Gastrocnemius medialis (tissue), 4 donors: ENCODE measurements around the gene KCNJ15.

Source experiments
- POLR2A ChIP-seq, 2 donors: fragments of 450-650 bp; IDR thresholded peaks; one replicate each; pipeline ENCODE4 v1.6.1; 2017; ENCODE audit warnings: antibody characterized with exemption in 2 of 2, mild to moderate bottlenecking in 2 of 2, moderate library complexity in 2 of 2
- TF ChIP-seq, protein P1 (sequence below), 5 experiments: fragments of 450-650 bp in 3 of 5; fragments of 200-600 bp in 2 of 5; sonication (generic) in 2 of 5; IDR thresholded peaks in 4 of 5; conservative IDR thresholded peaks in 1 of 5; 1 replicate in 4 of 5; 2 replicates in 1 of 5; pipeline ENCODE4 v1.5.1; 2016 to 2019; ENCODE audit warnings: antibody characterized with exemption in 5 of 5, mild to moderate bottlenecking in 3 of 5, moderate library complexity in 3 of 5

DNA sequence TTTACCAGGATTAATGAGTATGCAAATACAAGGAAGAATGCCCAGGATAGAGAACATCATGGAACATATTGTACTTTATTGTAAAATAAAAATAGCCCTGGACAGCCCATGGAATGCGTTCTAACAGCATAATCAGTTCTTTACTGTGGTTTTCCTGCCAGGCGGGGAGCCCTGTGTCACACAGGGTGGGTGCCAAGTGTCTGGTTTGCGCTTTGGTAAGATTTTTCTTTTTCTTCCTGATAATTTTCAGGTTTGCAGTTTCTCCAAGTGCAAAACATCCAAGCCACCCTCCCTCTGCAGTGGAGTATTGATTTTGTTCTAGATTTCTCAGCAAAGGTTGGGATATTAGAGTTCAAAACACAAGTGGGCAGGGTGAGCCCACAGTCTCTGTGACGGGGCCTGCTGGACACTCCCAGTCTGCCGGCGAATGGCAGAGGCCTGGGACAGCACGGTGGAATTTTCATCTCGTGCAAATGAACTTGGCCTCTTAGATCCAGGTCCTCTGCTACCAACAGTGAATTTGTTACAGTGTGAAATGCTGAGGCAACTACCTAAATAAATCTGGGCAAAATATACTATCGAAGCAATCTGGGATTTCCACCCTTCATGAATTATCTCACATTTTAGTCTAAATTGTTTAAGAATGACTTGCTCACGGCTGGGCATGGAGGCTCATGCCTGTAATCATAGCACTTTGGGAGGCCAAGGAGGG lies 15.6 kb upstream of the KCNJ15 start:
- TF ChIP-seq, protein P1, sequence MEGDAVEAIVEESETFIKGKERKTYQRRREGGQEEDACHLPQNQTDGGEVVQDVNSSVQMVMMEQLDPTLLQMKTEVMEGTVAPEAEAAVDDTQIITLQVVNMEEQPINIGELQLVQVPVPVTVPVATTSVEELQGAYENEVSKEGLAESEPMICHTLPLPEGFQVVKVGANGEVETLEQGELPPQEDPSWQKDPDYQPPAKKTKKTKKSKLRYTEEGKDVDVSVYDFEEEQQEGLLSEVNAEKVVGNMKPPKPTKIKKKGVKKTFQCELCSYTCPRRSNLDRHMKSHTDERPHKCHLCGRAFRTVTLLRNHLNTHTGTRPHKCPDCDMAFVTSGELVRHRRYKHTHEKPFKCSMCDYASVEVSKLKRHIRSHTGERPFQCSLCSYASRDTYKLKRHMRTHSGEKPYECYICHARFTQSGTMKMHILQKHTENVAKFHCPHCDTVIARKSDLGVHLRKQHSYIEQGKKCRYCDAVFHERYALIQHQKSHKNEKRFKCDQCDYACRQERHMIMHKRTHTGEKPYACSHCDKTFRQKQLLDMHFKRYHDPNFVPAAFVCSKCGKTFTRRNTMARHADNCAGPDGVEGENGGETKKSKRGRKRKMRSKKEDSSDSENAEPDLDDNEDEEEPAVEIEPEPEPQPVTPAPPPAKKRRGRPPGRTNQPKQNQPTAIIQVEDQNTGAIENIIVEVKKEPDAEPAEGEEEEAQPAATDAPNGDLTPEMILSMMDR (IDR thresholded peaks at IDR 0.05 in 4 of 5, conservative IDR thresholded peaks at IDR 0.05 in 1 of 5) = no peak
- no peak for TF ChIP-seq POLR2A (IDR thresholded peaks at IDR 0.05)
